ENCODE data around the gene SOCS7. TPM values are rescaled to one million over a fixed set of nuclear protein-coding genes. Genes with fewer than 3 reads are reported as not detected.

The SOCS7 gene
- total and polyA plus RNA-seq, 10 donors = 1.2 to 20.2 (median 10.5) TPM

DNA sequence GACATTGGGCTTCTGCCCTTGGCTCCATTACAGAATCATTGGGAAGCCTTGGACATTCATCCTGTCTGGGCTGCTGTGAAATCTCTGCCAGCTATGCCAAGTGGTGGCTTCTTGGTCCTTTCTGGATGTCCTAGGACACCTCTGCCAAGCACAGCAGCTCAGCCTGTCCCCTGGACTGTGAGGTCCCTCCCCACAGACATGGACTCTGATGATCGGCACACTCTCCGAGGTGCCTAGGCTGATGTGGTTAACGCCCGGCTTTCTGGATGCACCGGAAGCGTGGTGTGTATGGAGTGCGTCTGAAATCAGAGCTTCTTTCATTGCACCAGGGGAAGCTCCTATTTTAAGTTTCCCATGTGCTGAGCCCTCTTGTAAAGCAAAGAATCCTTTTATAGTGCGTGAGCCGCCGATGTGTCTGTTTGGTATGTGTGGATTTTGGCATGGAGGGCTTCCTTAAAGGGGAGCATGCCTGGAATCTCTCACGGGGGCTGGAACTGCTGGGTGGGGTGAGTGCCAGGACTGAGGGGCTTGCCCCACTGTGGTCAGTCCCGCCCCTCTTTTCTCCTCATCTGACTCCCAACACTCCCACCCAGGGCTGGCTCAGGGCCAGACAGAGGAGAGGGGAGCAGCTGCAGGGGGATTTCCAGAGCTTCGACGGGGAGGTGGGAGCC lies 69.7 kb downstream of the SOCS7 start:
- H3K27me3 ChIP-seq (replicated peaks in 1 of 7) = peaks cover 0 to 100% (median 21%) of the 10 kb centered on the region in 7 donors
- DNase-seq = no peak
- no peak for TF ChIP-seq POLR2A (IDR thresholded peaks at IDR 0.05)
- TF ChIP-seq, protein P1, sequence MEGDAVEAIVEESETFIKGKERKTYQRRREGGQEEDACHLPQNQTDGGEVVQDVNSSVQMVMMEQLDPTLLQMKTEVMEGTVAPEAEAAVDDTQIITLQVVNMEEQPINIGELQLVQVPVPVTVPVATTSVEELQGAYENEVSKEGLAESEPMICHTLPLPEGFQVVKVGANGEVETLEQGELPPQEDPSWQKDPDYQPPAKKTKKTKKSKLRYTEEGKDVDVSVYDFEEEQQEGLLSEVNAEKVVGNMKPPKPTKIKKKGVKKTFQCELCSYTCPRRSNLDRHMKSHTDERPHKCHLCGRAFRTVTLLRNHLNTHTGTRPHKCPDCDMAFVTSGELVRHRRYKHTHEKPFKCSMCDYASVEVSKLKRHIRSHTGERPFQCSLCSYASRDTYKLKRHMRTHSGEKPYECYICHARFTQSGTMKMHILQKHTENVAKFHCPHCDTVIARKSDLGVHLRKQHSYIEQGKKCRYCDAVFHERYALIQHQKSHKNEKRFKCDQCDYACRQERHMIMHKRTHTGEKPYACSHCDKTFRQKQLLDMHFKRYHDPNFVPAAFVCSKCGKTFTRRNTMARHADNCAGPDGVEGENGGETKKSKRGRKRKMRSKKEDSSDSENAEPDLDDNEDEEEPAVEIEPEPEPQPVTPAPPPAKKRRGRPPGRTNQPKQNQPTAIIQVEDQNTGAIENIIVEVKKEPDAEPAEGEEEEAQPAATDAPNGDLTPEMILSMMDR (IDR thresholded peaks at IDR 0.05 in 8 of 11, conservative IDR thresholded peaks at IDR 0.05 in 3 of 11) = no peak
- no peak for TF ChIP-seq POLR2AphosphoS5 (IDR thresholded peaks at IDR 0.05)
- H3K4me1 ChIP-seq = peaks cover 6 to 86% (median 52%) of the 10 kb centered on the region in 6 donors
- no peaks in the 10 kb centered on the region for H3K9me3 ChIP-seq
- H3K27ac ChIP-seq = peak overlapping the region in 6 of 8 donors; percentile 15 to 54 (median 42)
- intact Hi-C loops (cut with DNase I; ENCODE audit: low total_unique reads) = loop anchor here (10.0 kb wide), 1 partner anchor 63 kb away; no protein-coding TSS in a partner anchor
- no peaks in the 10 kb centered on the region for H3K36me3 ChIP-seq
- 27 to 43% (median 40%) methylated on average over 14 of the region's 14 CpGs for WGBS, 5 donors
- H3K4me3 ChIP-seq = no peak overlapping the region

DNA sequence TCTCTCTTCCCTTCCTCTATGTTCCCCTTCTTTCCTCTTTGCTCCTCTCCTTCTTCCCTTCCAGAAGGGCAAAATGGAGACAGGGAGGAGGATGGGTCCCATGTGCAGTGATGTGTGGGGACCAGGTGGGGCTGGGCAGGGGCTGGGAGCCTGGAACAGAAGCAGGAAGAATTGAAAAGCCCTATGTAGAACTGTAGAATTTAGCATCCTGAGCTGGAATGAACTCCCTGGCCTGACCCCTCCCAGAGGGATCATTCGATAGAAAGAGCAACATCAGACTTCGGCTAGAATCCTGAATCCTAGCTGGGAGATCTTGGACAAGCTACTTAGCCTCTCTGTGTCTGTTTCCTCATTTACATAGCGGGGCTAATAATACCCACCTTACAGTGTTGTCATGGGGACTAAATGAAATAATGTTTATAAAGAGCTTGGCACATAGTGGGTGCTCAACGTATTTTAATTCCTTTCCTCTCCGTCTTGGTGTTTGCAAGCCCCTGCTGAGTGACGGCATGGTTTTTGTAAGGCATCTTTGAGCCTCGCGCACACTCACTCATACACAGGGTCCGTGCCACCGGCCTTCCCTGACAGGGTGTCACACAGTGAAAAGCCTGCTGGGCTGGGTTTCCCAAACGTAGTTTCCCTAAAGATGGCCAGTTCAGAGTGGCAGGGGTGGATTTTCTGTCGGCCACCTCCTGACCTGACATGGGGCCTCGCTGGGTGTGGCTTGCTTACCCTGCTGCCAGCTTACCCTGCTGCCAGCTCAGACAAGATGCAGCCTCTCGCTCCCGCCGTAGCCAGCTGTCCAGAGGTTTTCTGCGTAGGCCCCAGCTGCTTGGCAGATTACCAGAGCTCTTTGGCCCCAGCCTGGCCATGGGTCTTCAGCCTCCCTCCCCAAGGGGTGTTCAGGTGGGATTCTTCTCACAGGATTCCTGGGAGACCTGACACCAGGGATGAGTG lies 70.5 kb downstream of the SOCS7 start:
- DNase-seq = no peak
- Histone ChIP-seq H3K27me3 (replicated peaks in 1 of 7) (peaks cover 0 to 99% (median 21%) of the 10 kb centered on the region in 7 donors), H3K36me3 (no peaks in the 10 kb centered on the region), H3K27ac (peak overlapping the region in 5 of 8 donors; percentile 15 to 54 (median 46)), H3K4me1 (peaks cover 8 to 85% (median 57%) of the 10 kb centered on the region in 6 donors), H3K4me3 (no peak overlapping the region), H3K9me3 (no peaks in the 10 kb centered on the region)
- no peak for TF ChIP-seq POLR2AphosphoS5 (IDR thresholded peaks at IDR 0.05)
- TF ChIP-seq, protein P1 (IDR thresholded peaks at IDR 0.05 in 8 of 11, conservative IDR thresholded peaks at IDR 0.05 in 3 of 11) = no peak
- no peak for TF ChIP-seq POLR2A (IDR thresholded peaks at IDR 0.05)
- 74 to 87% (median 77%) methylated on average over 11 to 17 of the region's 17 CpGs for WGBS, 5 donors
- intact Hi-C loops (cut with DNase I; ENCODE audit: low total_unique reads) = loop anchor here (10.0 kb wide), 1 partner anchor 63 kb away; no protein-coding TSS in a partner anchor

DNA sequence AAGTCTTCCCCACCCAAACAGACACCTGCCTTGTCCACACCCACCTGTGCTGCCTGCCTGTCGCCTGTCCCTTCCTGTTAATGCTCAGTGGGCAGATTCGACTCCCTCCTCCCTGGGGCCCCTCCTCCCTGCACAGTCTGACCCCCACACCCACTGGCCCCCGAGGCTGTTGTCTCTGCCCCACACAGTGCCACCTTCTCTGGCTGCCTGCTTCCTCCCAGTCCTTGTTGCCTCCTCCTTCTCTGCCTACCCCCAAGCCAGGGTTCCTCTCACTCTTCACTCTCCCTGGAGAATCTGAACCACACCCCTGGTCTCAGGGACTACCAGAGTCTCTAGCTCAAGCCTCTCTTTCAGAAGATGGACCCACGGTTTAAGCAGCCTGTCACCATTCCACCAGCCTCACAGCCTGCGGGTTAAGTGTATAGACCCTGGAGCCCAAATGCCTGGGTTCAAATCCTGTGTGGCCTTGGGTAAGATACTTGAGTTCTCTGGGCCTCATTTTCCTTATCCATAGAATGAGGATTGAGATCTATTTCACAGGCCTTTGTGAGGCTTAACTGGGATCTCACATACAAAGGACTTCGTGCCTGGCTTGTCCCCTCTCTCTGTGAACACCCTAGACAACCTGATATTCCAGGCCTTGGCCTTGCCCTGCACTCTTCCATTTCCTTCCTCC lies 72.8 kb downstream of the SOCS7 start:
- Histone ChIP-seq H3K9me3 (no peaks in the 10 kb centered on the region), H3K27ac (peak overlapping the region; percentile 39 to 90 (median 86)), H3K4me1 (peaks cover 16 to 84% (median 62%) of the 10 kb centered on the region in 6 donors), H3K27me3 (replicated peaks in 1 of 7) (peaks cover 0 to 98% (median 8%) of the 10 kb centered on the region in 7 donors), H3K36me3 (no peaks in the 10 kb centered on the region), H3K4me3 (no peak overlapping the region)
- intact Hi-C loops (cut with DNase I; ENCODE audit: low total_unique reads) = loop anchor here (10.0 kb wide), 1 partner anchor 60 kb away; no protein-coding TSS in a partner anchor
- WGBS, 5 donors = 49 to 64% (median 54%) methylated on average over 6 of the region's 6 CpGs
- no peak for DNase-seq
- TF ChIP-seq POLR2AphosphoS5 (IDR thresholded peaks at IDR 0.05) (no peak), POLR2A (IDR thresholded peaks at IDR 0.05) (no peak)
- TF ChIP-seq, protein P1 (IDR thresholded peaks at IDR 0.05 in 8 of 11, conservative IDR thresholded peaks at IDR 0.05 in 3 of 11) = no peak

Measured in spleen (tissue), 11 donors.